MM.1S (cell line): ENCODE results near the gene TSEN34.
"Not testable (repeated sequence)": the region's sequence is repeated elsewhere in the genome, so short reads cannot be mapped to it uniquely, and the experiment has no call there.

Experiments used
- DNase-seq: peaks from one replicate; pipeline ENCODE4 v3.0.0-alpha.2; 2015
- H2AFZ ChIP-seq: fragments of 300-600 bp; sonication (generic); 2 replicates; pipeline ENCODE4 v1.6.0; 2016; ENCODE audit warnings: antibody characterized with exemption, low read length
- H3F3A ChIP-seq: fragments of 300-600 bp; sonication (generic); 2 replicates; pipeline ENCODE4 v1.6.1; 2016; ENCODE audit warnings: mild to moderate bottlenecking, antibody characterized with exemption, low read length, moderate library complexity, mixed read lengths; ENCODE audit not compliant: insufficient read depth
- H3K27ac ChIP-seq: fragments of 300-600 bp; sonication (generic); 2 replicates; pipeline ENCODE4 v1.5.1; 2016; ENCODE audit warnings: mild to moderate bottlenecking, low read length
- H3K27me3 ChIP-seq: fragments of 300-600 bp; sonication (generic); replicated peaks from 2 replicates; pipeline ENCODE4 v1.6.0; 2016; ENCODE audit warnings: low read length; ENCODE audit not compliant: insufficient read depth
- H3K36me3 ChIP-seq: fragments of 300-600 bp; sonication (generic); replicated peaks from 2 replicates; pipeline ENCODE4 v1.6.1; 2016; ENCODE audit warnings: mild to moderate bottlenecking, low read length, mixed read lengths; ENCODE audit not compliant: insufficient read depth
- H3K4me1 ChIP-seq: fragments of 300-600 bp; sonication (generic); 2 replicates; pipeline ENCODE4 v1.6.1; 2016; ENCODE audit warnings: low read length, mixed read lengths
- H3K4me2 ChIP-seq: fragments of 300-600 bp; sonication (generic); 2 replicates; pipeline ENCODE4 v1.6.0; 2016; ENCODE audit warnings: low read depth, low read length
- H3K4me3 ChIP-seq: fragments of 300-600 bp; sonication (generic); 2 replicates; pipeline ENCODE4 v1.5.1; 2016; ENCODE audit warnings: low read length, mixed read lengths
- H3K79me2 ChIP-seq: fragments of 300-600 bp; sonication (generic); 2 replicates; pipeline ENCODE4 v1.6.1; 2016; ENCODE audit warnings: mixed run types, low read length, mixed read lengths
- H3K9ac ChIP-seq: fragments of 300-600 bp; sonication (generic); 2 replicates; pipeline ENCODE4 v1.6.1; 2016; ENCODE audit warnings: low read length, mixed read lengths
- H3K9me2 ChIP-seq: fragments of 300-600 bp; sonication (generic); replicated peaks from 2 replicates; pipeline ENCODE4 v1.6.1; 2016; ENCODE audit warnings: mild to moderate bottlenecking, low read length, mixed read lengths; ENCODE audit not compliant: insufficient read depth
- H3K9me3 ChIP-seq: fragments of 300-600 bp; sonication (generic); replicated peaks from 2 replicates; pipeline ENCODE4 v1.6.1; 2016; ENCODE audit warnings: mild to moderate bottlenecking, low read length, mixed read lengths; ENCODE audit not compliant: insufficient read depth
- H4K20me1 ChIP-seq: fragments of 300-600 bp; sonication (generic); 2 replicates; pipeline ENCODE4 v1.6.1; 2016; ENCODE audit warnings: mild to moderate bottlenecking, low read length, moderate library complexity, mixed read lengths; ENCODE audit not compliant: insufficient read depth
- EZH2 ChIP-seq: fragments of 300-600 bp; sonication (generic); optimal IDR thresholded peaks from 2 replicates; pipeline ENCODE3; 2017; ENCODE audit warnings: low read depth, mild to moderate bottlenecking, antibody characterized with exemption, low read length, mixed read lengths
- EZH2phosphoT487 ChIP-seq: fragments of 300-600 bp; sonication (generic); IDR thresholded peaks from 2 replicates; pipeline ENCODE4 v1.6.1; 2018; ENCODE audit warnings: antibody characterized with exemption, low read length
- TF ChIP-seq, protein P1 (sequence below): fragments of 300-600 bp; sonication (generic); IDR thresholded peaks from 2 replicates; pipeline ENCODE4 v1.5.1; 2016; ENCODE audit warnings: antibody characterized with exemption, low read length, mixed read lengths

Gene TSEN34

DNA sequence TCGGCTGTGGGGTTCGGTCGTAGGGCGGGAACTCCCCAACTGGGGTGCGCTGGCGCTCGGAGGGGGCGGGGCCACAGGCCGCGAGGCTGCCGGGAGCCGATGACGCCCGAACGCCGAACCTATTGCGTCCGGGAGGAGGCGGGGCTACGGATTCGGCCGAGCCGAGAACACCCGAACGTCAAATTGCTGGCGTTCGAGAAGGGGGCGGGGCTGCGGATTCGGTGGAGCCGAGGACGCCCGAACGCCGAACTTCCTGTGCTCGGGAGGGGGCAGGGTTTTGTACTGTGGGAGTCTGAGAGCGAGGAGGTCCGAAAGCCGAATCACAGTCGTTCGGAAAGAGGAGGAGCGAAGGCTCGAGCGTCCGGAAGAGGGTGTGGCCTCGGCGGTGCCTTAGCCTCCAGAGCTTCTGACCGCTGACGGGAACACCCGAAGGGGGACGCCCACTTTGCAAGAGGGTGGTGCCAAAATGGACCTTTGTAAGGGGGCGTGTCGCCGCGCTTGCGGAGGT, 551 bp upstream of the TSEN34 start:
- H3K9me3 ChIP-seq = no peaks in the 10 kb centered on the region
- H3K79me2 ChIP-seq = peaks cover 30% of the 10 kb centered on the region
- no peaks in the 10 kb centered on the region for H4K20me1 ChIP-seq
- H2AFZ ChIP-seq = peak overlapping the region; percentile 79
- H3K9ac ChIP-seq = peak overlapping the region; percentile 92
- TF ChIP-seq EZH2phosphoT487 (no peak), EZH2 (no peak)
- TF ChIP-seq, protein P1, sequence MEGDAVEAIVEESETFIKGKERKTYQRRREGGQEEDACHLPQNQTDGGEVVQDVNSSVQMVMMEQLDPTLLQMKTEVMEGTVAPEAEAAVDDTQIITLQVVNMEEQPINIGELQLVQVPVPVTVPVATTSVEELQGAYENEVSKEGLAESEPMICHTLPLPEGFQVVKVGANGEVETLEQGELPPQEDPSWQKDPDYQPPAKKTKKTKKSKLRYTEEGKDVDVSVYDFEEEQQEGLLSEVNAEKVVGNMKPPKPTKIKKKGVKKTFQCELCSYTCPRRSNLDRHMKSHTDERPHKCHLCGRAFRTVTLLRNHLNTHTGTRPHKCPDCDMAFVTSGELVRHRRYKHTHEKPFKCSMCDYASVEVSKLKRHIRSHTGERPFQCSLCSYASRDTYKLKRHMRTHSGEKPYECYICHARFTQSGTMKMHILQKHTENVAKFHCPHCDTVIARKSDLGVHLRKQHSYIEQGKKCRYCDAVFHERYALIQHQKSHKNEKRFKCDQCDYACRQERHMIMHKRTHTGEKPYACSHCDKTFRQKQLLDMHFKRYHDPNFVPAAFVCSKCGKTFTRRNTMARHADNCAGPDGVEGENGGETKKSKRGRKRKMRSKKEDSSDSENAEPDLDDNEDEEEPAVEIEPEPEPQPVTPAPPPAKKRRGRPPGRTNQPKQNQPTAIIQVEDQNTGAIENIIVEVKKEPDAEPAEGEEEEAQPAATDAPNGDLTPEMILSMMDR = no peak
- peak overlapping the region; percentile 94 for H3K27ac ChIP-seq
- no peaks in the 10 kb centered on the region for H3K27me3 ChIP-seq
- peaks cover 14% of the 10 kb centered on the region for H3K4me1 ChIP-seq
- peak overlapping the region; percentile 79 for H3K4me3 ChIP-seq
- DNase-seq = peak; percentile 99
- no peaks in the 10 kb centered on the region for H3K9me2 ChIP-seq
- H3K36me3 ChIP-seq = no peaks in the 10 kb centered on the region
- peak overlapping the region; percentile 96; the same call in 1 of the 2 replicates for H3K4me2 ChIP-seq
- no peaks in the 10 kb centered on the region for H3F3A ChIP-seq

DNA sequence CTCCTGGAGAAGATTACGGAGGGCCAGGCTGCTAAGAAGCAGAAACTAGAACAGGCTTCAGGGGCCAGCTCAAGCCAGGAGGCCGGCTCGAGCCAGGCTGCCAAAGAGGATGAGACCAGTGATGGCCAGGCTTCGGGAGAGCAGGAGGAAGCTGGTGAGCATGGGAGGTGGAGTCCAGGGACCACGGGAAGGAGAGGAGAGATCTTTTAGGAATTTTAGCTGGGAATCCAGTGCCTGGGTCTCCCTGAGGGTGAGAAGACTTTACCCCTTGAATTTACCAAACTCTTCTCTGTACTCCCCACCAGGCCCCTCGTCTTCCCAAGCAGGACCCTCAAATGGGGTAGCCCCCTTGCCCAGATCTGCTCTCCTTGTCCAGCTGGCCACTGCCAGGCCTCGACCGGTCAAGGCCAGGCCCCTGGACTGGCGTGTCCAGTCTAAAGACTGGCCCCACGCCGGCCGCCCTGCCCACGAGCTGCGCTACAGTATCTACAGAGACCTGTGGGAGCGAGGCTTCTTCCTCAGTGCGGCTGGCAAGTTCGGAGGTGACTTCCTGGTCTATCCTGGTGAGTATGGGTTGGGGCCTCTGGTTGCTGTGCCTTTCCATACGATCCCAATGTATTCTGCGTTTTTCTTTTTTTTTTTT, 824 bp downstream of the TSEN34 start:
- Histone ChIP-seq H3K27ac (peak overlapping the region; percentile 94; the same call in 1 of the 2 replicates), H3K4me3 (peak overlapping the region; percentile 79), H3K4me1 (peaks cover 14% of the 10 kb centered on the region), H3K9me3 (no peaks in the 10 kb centered on the region), H3K9ac (peak overlapping the region; percentile 92), H3K79me2 (peaks cover 30% of the 10 kb centered on the region), H3K36me3 (no peaks in the 10 kb centered on the region), H3F3A (no peaks in the 10 kb centered on the region), H4K20me1 (no peaks in the 10 kb centered on the region), H2AFZ (no peak overlapping the region), H3K27me3 (no peaks in the 10 kb centered on the region), H3K9me2 (no peaks in the 10 kb centered on the region), H3K4me2 (peak overlapping the region; percentile 96)
- DNase-seq = no peak
- TF ChIP-seq, protein P1 = no peak
- TF ChIP-seq EZH2 = no peak

DNA sequence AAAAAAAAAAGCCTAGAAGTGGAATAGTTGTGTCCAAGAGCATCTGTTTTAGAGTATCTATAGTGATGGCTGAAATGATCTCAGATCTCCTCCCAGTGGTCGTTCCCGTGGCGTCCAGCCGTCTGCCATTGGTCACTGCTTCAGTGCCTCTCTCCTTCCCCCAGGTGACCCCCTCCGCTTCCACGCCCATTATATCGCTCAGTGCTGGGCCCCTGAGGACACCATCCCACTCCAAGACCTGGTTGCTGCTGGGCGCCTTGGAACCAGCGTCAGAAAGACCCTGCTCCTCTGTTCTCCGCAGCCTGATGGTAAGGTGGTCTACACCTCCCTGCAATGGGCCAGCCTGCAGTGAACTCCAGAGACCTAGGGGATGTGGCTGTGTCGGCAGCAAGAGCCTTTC, 1.9 kb downstream of the TSEN34 start:
- Histone ChIP-seq H3F3A (no peaks in the 10 kb centered on the region), H3K9me2 (no peaks in the 10 kb centered on the region), H3K27me3 (no peaks in the 10 kb centered on the region), H4K20me1 (no peaks in the 10 kb centered on the region), H3K36me3 (no peaks in the 10 kb centered on the region), H3K9ac (no peak overlapping the region), H3K4me3 (no peak overlapping the region), H3K4me1 (peaks cover 14% of the 10 kb centered on the region), H3K4me2 (no peak overlapping the region), H2AFZ (no peak overlapping the region), H3K79me2 (peaks cover 29% of the 10 kb centered on the region), H3K27ac (no peak overlapping the region), H3K9me3 (no peaks in the 10 kb centered on the region)
- DNase-seq = no peak
- TF ChIP-seq EZH2 (no peak), EZH2phosphoT487 (no peak)
- TF ChIP-seq, protein P1 = no peak

DNA sequence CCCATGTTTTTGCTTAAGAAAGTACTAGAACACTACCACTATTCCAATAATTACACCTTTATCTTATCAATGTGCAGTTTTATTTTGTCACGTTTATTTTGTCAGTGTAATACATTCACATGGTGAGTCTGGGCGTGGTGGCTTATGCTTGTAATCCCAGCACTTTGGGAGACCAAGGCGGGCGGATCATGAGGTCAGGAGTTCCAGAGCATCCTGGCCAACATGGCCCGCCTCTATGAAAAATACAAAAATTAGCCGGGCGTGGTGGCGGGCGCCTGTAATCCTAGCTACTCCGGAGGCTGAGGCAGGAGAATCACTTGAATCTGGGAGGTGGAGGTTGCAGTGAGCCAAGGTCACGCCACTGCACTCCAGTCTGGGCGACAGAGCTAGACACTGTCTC, 3.4 kb downstream of the TSEN34 start:
- not testable (repeated sequence) for H4K20me1 ChIP-seq, H3K4me2 ChIP-seq, DNase-seq, H3K27me3 ChIP-seq, H2AFZ ChIP-seq, H3K9ac ChIP-seq, H3K36me3 ChIP-seq, H3K4me1 ChIP-seq, H3K27ac ChIP-seq, H3K9me3 ChIP-seq, H3F3A ChIP-seq, H3K9me2 ChIP-seq, H3K4me3 ChIP-seq
- peaks cover 19% of the 10 kb centered on the region for H3K79me2 ChIP-seq
